GM23338 (cell line): ENCODE data around the gene IMPA2. TPM values are rescaled to one million over a fixed set of nuclear protein-coding genes. Genes with fewer than 3 reads are reported as not detected.
A peak's percentile ranks its signal among the peaks of the same experiment; 100 is the strongest.

ENCODE experiments used
- ATAC-seq: fragments of 200-7000 bp; cut with Tn5 transposase; 3 replicates; pipeline ENCODE4 v1.9.1; 2020
- DNase-seq: peaks from one replicate; pipeline ENCODE4 v3.0.0-alpha.2; 2015; ENCODE audit warnings: low spot score
- H2AFZ ChIP-seq: fragments of 200-600 bp; sonication (generic); 2 replicates; pipeline ENCODE4 v1.8.0; 2016; ENCODE audit warnings: antibody characterized with exemption, mild to moderate bottlenecking, moderate library complexity
- H3F3A ChIP-seq: fragments of 200-600 bp; sonication (generic); replicated peaks from 2 replicates; pipeline ENCODE4 v1.8.0; 2017; ENCODE audit warnings: antibody characterized with exemption, mixed run types, low read depth
- H3K27ac ChIP-seq: fragments of 200-600 bp; sonication (generic); 2 replicates; pipeline ENCODE4 v1.6.1; 2016; ENCODE audit warnings: low read depth
- H3K27me3 ChIP-seq: fragments of 200-600 bp; sonication (generic); 2 replicates; pipeline ENCODE4 v1.8.0; 2016; ENCODE audit warnings: mild to moderate bottlenecking, mixed run types, moderate library complexity; ENCODE audit not compliant: insufficient read depth
- H3K36me3 ChIP-seq: fragments of 200-600 bp; sonication (generic); 2 replicates; pipeline ENCODE4 v1.8.0; 2016; ENCODE audit warnings: mild to moderate bottlenecking; ENCODE audit not compliant: insufficient read depth
- H3K4me1 ChIP-seq: fragments of 200-600 bp; sonication (generic); 2 replicates; pipeline ENCODE4 v1.8.0; 2016; ENCODE audit warnings: mild to moderate bottlenecking, moderate library complexity; ENCODE audit not compliant: insufficient read depth
- H3K4me2 ChIP-seq: fragments of 200-600 bp; sonication (generic); 2 replicates; pipeline ENCODE4 v1.7.1; 2017; ENCODE audit warnings: mixed run types
- H3K4me3 ChIP-seq: fragments of 200-600 bp; sonication (generic); 2 replicates; pipeline ENCODE4 v1.6.1; 2016; ENCODE audit warnings: mixed run types
- H3K79me2 ChIP-seq: fragments of 200-600 bp; sonication (generic); replicated peaks from 2 replicates; pipeline ENCODE4 v1.8.0; 2017; ENCODE audit warnings: mild to moderate bottlenecking; ENCODE audit not compliant: insufficient read depth
- H3K9me2 ChIP-seq: fragments of 200-600 bp; sonication (generic); 2 replicates; pipeline ENCODE4 v1.8.0; 2017; ENCODE audit not compliant: insufficient read depth
- H4K20me1 ChIP-seq: fragments of 200-600 bp; sonication (generic); replicated peaks from 2 replicates; pipeline ENCODE4 v1.8.0; 2017; ENCODE audit warnings: mild to moderate bottlenecking; ENCODE audit not compliant: insufficient read depth
- H3K27ac Mint-ChIP-seq: 2 replicates; pipeline ENCODE4 v1.8.0; 2020; ENCODE audit warnings: inconsistent platforms, mild to moderate bottlenecking, moderate library complexity, mixed read lengths
- H3K27me3 Mint-ChIP-seq: 3 replicates; pipeline ENCODE4 v1.8.0; 2022; ENCODE audit warnings: low read depth, mild to moderate bottlenecking, moderate library complexity, mixed read lengths, inconsistent platforms; ENCODE audit not compliant: insufficient read depth, poor library complexity
- H3K36me3 Mint-ChIP-seq: 3 replicates; pipeline ENCODE4 v1.8.0; 2021; ENCODE audit warnings: low read depth, mild to moderate bottlenecking, inconsistent platforms, moderate library complexity, mixed read lengths
- H3K4me1 Mint-ChIP-seq: 3 replicates; pipeline ENCODE4 v1.8.0; 2020; ENCODE audit warnings: mild to moderate bottlenecking, inconsistent platforms, mixed read lengths
- H3K4me3 Mint-ChIP-seq: 3 replicates; pipeline ENCODE4 v1.8.0; 2021; ENCODE audit warnings: moderate library complexity, mild to moderate bottlenecking, inconsistent platforms, mixed read lengths
- H3K9me3 Mint-ChIP-seq: 3 replicates; pipeline ENCODE4 v1.8.0; 2020; ENCODE audit warnings: moderate library complexity, mild to moderate bottlenecking, inconsistent platforms, mixed read lengths
- EZH2phosphoT487 ChIP-seq: fragments of 200-600 bp; sonication (generic); IDR thresholded peaks from one replicate; pipeline ENCODE4 v1.8.1; 2018; ENCODE audit warnings: antibody characterized with exemption; ENCODE audit not compliant: unreplicated experiment
- NANOG ChIP-seq: IDR thresholded peaks from 2 replicates; pipeline ENCODE4 v1.6.1; 2016; ENCODE audit warnings: antibody characterized with exemption, borderline replicate concordance
- STAT1 ChIP-seq: IDR thresholded peaks from one replicate; pipeline ENCODE4 v1.6.1; 2016; ENCODE audit warnings: antibody characterized with exemption; ENCODE audit not compliant: unreplicated experiment
- ZNF114 ChIP-seq: fragments of 250-450 bp; sonication (Bioruptor Pico); IDR thresholded peaks from 2 replicates; pipeline ENCODE4 v1.5.0; 2020; ENCODE audit warnings: mild to moderate bottlenecking, moderate library complexity
- ZNF331 ChIP-seq: fragments of 250-450 bp; sonication (Bioruptor Pico); IDR thresholded peaks from 2 replicates; pipeline ENCODE4 v1.5.0; 2020; ENCODE audit warnings: low read depth, mild to moderate bottlenecking, moderate library complexity
- polyA plus RNA-seq: library from polyadenylated mRNA; unstranded; fragments of >200 nt; fragmentation: Nextera tagmentation; extraction: Ambion mirVana; gene quantifications from 2 replicates; pipeline ENCODE4 v1.2.1, GENCODE V29; 2016
- total RNA-seq: library from RNA; depleted of rRNA; stranded (reverse); fragments of >200 nt; shearing (Covaris generic); gene quantifications from 2 replicates; pipeline ENCODE4 v1.2.3, GENCODE V29; 2014
- TF ChIP-seq, protein P1 (sequence below): fragments of 250-450 bp; sonication (Bioruptor Pico); IDR thresholded peaks from 2 replicates; pipeline ENCODE4 v1.5.0; 2020; ENCODE audit warnings: mild to moderate bottlenecking, moderate library complexity
- TF ChIP-seq, protein P2 (sequence below): IDR thresholded peaks from one replicate; pipeline ENCODE4 v1.6.1; 2018; ENCODE audit warnings: antibody characterized with exemption; ENCODE audit not compliant: unreplicated experiment
- TF ChIP-seq, protein P3 (sequence below), 2 experiments: fragments of 200-600 bp in 1 of 2; sonication (generic) in 1 of 2; conservative IDR thresholded peaks; 2 replicates each; pipeline versions ENCODE4 v1.5.1 to v1.6.1; 2016 to 2017; ENCODE audit warnings: antibody characterized with exemption in 2 of 2, low read depth in 2 of 2, mild to moderate bottlenecking in 2 of 2, moderate library complexity in 1 of 2

Gene IMPA2
- total and polyA plus RNA-seq, 2 experiments from 2014 or later: 50.4 to 122 TPM

DNA sequence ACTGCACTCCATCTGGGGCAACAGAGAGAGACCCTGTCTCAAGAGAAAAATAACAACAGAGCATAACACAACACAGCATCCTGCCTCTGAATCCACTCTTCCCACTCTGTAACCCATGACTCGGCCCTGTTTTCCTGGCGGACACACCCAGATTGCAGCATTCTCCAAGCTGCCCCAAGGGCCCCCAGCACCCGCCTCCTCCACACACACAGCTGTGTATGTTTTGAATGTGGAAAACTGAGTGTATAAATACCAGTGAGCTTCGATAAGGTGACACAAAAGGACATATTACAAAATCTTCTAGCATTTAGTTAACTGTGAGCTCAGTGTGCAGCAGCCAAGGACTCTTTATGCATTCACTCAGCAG is 13.0 kb downstream of the IMPA2 start (continued):
- TF ChIP-seq, protein P1, sequence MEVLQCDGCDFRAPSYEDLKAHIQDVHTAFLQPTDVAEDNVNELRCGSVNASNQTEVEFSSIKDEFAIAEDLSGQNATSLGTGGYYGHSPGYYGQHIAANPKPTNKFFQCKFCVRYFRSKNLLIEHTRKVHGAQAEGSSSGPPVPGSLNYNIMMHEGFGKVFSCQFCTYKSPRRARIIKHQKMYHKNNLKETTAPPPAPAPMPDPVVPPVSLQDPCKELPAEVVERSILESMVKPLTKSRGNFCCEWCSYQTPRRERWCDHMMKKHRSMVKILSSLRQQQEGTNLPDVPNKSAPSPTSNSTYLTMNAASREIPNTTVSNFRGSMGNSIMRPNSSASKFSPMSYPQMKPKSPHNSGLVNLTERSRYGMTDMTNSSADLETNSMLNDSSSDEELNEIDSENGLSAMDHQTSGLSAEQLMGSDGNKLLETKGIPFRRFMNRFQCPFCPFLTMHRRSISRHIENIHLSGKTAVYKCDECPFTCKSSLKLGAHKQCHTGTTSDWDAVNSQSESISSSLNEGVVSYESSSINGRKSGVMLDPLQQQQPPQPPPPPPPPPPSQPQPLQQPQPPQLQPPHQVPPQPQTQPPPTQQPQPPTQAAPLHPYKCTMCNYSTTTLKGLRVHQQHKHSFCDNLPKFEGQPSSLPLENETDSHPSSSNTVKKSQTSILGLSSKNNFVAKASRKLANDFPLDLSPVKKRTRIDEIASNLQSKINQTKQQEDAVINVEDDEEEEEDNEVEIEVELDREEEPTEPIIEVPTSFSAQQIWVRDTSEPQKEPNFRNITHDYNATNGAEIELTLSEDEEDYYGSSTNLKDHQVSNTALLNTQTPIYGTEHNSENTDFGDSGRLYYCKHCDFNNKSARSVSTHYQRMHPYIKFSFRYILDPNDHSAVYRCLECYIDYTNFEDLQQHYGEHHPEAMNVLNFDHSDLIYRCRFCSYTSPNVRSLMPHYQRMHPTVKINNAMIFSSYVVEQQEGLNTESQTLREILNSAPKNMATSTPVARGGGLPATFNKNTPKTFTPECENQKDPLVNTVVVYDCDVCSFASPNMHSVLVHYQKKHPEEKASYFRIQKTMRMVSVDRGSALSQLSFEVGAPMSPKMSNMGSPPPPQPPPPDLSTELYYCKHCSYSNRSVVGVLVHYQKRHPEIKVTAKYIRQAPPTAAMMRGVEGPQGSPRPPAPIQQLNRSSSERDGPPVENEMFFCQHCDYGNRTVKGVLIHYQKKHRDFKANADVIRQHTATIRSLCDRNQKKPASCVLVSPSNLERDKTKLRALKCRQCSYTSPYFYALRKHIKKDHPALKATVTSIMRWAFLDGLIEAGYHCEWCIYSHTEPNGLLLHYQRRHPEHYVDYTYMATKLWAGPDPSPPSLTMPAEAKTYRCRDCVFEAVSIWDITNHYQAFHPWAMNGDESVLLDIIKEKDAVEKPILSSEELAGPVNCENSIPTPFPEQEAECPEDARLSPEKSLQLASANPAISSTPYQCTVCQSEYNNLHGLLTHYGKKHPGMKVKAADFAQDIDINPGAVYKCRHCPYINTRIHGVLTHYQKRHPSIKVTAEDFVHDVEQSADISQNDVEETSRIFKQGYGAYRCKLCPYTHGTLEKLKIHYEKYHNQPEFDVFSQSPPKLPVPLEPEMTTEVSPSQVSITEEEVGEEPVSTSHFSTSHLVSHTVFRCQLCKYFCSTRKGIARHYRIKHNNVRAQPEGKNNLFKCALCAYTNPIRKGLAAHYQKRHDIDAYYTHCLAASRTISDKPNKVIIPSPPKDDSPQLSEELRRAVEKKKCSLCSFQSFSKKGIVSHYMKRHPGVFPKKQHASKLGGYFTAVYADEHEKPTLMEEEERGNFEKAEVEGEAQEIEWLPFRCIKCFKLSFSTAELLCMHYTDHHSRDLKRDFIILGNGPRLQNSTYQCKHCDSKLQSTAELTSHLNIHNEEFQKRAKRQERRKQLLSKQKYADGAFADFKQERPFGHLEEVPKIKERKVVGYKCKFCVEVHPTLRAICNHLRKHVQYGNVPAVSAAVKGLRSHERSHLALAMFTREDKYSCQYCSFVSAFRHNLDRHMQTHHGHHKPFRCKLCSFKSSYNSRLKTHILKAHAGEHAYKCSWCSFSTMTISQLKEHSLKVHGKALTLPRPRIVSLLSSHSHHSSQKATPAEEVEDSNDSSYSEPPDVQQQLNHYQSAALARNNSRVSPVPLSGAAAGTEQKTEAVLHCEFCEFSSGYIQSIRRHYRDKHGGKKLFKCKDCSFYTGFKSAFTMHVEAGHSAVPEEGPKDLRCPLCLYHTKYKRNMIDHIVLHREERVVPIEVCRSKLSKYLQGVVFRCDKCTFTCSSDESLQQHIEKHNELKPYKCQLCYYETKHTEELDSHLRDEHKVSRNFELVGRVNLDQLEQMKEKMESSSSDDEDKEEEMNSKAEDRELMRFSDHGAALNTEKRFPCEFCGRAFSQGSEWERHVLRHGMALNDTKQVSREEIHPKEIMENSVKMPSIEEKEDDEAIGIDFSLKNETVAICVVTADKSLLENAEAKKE (CRISPR knock-in tag): no peak

DNA sequence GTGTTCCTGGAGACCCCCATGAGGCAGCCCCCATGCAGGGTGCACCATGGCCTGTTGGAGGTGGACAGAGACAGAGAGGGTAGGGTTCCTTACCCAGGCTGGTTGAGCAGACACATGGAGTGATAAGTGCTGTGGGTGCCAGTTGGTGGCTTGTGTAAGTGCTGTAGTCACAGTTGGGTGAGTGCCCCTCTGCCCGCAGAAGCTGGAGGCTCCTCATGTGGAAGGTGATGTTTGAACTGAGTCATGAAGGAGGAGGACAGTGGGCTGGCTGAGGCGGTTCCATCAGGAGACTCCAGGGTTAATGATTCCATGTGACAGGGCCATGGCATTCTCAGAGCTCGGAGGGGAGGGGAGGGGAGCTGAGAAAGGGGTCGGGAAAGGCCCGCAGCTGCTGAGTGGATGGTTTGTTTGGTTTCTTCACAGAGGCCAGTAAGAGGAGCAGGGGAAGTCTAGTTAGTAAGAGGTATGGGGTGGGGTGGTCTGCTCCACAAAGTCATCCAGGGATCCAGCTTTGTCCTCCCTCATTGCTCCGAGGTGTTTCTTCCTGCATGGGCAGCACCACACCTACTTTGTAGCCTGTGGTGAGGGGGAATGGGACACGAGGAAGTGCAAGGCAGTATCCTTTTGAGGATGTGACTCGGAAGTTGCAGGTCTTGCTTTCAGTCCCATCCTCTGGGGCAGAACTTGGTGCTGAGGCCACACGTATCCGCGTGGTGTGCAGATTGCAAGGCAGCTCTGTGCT is 13.6 kb downstream of the IMPA2 start:
- Mint-ChIP-seq H3K27ac (peak overlapping the region; percentile 52; the same call in 1 of the 2 replicates), H3K27me3 (peaks cover 13% of the 10 kb centered on the region), H3K9me3 (no peaks in the 10 kb centered on the region), H3K36me3 (peaks cover 22% of the 10 kb centered on the region), H3K4me3 (peak overlapping the region; percentile 44; the same call in 2 of the 3 replicates), H3K4me1 (peaks cover 48% of the 10 kb centered on the region)
- peak overlapping the region; percentile 70 for H3K27ac ChIP-seq
- H3F3A ChIP-seq: no peaks in the 10 kb centered on the region
- peak overlapping the region; percentile 70 for H3K4me2 ChIP-seq
- H3K36me3 ChIP-seq: peaks cover 7% of the 10 kb centered on the region; the same call in 1 of the 2 replicates
- peaks cover 31% of the 10 kb centered on the region for H4K20me1 ChIP-seq
- no peaks in the 10 kb centered on the region for H3K9me2 ChIP-seq
- ATAC-seq: peak; percentile 45
- no peaks in the 10 kb centered on the region for H3K27me3 ChIP-seq
- peak; percentile 83 for DNase-seq
- H3K4me3 ChIP-seq: peak overlapping the region; percentile 13; the same call in 1 of the 2 replicates
- H3K79me2 ChIP-seq: peaks cover 78% of the 10 kb centered on the region
- H2AFZ ChIP-seq: no peak overlapping the region
- peaks cover 17% of the 10 kb centered on the region for H3K4me1 ChIP-seq
- TF ChIP-seq, protein P2, sequence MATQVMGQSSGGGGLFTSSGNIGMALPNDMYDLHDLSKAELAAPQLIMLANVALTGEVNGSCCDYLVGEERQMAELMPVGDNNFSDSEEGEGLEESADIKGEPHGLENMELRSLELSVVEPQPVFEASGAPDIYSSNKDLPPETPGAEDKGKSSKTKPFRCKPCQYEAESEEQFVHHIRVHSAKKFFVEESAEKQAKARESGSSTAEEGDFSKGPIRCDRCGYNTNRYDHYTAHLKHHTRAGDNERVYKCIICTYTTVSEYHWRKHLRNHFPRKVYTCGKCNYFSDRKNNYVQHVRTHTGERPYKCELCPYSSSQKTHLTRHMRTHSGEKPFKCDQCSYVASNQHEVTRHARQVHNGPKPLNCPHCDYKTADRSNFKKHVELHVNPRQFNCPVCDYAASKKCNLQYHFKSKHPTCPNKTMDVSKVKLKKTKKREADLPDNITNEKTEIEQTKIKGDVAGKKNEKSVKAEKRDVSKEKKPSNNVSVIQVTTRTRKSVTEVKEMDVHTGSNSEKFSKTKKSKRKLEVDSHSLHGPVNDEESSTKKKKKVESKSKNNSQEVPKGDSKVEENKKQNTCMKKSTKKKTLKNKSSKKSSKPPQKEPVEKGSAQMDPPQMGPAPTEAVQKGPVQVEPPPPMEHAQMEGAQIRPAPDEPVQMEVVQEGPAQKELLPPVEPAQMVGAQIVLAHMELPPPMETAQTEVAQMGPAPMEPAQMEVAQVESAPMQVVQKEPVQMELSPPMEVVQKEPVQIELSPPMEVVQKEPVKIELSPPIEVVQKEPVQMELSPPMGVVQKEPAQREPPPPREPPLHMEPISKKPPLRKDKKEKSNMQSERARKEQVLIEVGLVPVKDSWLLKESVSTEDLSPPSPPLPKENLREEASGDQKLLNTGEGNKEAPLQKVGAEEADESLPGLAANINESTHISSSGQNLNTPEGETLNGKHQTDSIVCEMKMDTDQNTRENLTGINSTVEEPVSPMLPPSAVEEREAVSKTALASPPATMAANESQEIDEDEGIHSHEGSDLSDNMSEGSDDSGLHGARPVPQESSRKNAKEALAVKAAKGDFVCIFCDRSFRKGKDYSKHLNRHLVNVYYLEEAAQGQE: no peak
- TF ChIP-seq, protein P3, sequence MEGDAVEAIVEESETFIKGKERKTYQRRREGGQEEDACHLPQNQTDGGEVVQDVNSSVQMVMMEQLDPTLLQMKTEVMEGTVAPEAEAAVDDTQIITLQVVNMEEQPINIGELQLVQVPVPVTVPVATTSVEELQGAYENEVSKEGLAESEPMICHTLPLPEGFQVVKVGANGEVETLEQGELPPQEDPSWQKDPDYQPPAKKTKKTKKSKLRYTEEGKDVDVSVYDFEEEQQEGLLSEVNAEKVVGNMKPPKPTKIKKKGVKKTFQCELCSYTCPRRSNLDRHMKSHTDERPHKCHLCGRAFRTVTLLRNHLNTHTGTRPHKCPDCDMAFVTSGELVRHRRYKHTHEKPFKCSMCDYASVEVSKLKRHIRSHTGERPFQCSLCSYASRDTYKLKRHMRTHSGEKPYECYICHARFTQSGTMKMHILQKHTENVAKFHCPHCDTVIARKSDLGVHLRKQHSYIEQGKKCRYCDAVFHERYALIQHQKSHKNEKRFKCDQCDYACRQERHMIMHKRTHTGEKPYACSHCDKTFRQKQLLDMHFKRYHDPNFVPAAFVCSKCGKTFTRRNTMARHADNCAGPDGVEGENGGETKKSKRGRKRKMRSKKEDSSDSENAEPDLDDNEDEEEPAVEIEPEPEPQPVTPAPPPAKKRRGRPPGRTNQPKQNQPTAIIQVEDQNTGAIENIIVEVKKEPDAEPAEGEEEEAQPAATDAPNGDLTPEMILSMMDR (conservative IDR thresholded peaks at IDR 0.05; ENCODE audit: low read depth in 2 of 2): no peak
- no peak for TF ChIP-seq ZNF331
- no peak for TF ChIP-seq NANOG
- no peak for TF ChIP-seq EZH2phosphoT487
- TF ChIP-seq ZNF114 (CRISPR knock-in tag): no peak
- no peak for TF ChIP-seq STAT1
